H9 (cell line): ENCODE results near the gene ROBO1. TPM values are rescaled to one million over a fixed set of nuclear protein-coding genes. Genes with fewer than 3 reads are reported as not detected.
A peak's percentile ranks its signal among the peaks of the same experiment; 100 is the strongest.

Experiments
- DNase-seq: peaks from one replicate; pipeline ENCODE4 v3.0.0-alpha.2; 2017
- H2AFZ ChIP-seq: one replicate; pipeline ENCODE4 v1.6.1; 2013; ENCODE audit warnings: mild to moderate bottlenecking, low read length, control low read depth, moderate library complexity
- H2AK5ac ChIP-seq: 2 replicates; pipeline ENCODE4 v1.6.1; 2013; ENCODE audit warnings: low read length, control low read depth, mixed read lengths; ENCODE audit not compliant: insufficient read length
- H2BK120ac ChIP-seq: one replicate; pipeline ENCODE4 v1.6.1; 2013; ENCODE audit warnings: low read depth, mild to moderate bottlenecking, low read length, control low read depth, inconsistent platforms; ENCODE audit not compliant: poor library complexity, severe bottlenecking
- H2BK12ac ChIP-seq: 2 replicates; pipeline ENCODE4 v1.6.1; 2013; ENCODE audit warnings: low read length, control low read depth, mixed read lengths, low read depth; ENCODE audit not compliant: insufficient read length
- H2BK15ac ChIP-seq: 2 replicates; pipeline ENCODE4 v1.6.1; 2013; ENCODE audit warnings: low read depth, low read length, control low read depth
- H2BK20ac ChIP-seq: one replicate; pipeline ENCODE4 v1.6.1; 2013; ENCODE audit warnings: low read depth, mild to moderate bottlenecking, low read length, control low read depth, inconsistent platforms; ENCODE audit not compliant: poor library complexity, severe bottlenecking
- H2BK5ac ChIP-seq: 2 replicates; pipeline ENCODE4 v1.6.1; 2013; ENCODE audit warnings: low read length, control low read depth, mixed read lengths; ENCODE audit not compliant: insufficient read length
- H3K14ac ChIP-seq: 2 replicates; pipeline ENCODE4 v1.6.1; 2013; ENCODE audit warnings: low read length, control low read depth; ENCODE audit not compliant: insufficient read depth
- H3K18ac ChIP-seq: 2 replicates; pipeline ENCODE4 v1.6.1; 2013; ENCODE audit warnings: low read depth, mild to moderate bottlenecking, mixed read lengths, low read length, control low read depth; ENCODE audit not compliant: insufficient read length
- H3K23ac ChIP-seq: 2 replicates; pipeline ENCODE4 v1.6.1; 2013; ENCODE audit warnings: low read length, control low read depth, mixed read lengths, low read depth; ENCODE audit not compliant: insufficient read length
- H3K23me2 ChIP-seq: 2 replicates; pipeline ENCODE4 v1.6.1; 2013; ENCODE audit warnings: low read depth, mild to moderate bottlenecking, mixed read lengths, low read length, control low read depth; ENCODE audit not compliant: insufficient read length, poor library complexity, severe bottlenecking
- H3K27ac ChIP-seq: 2 replicates; pipeline ENCODE4 v1.5.1; 2013; ENCODE audit warnings: low read length, control low read depth, mixed read lengths, low read depth; ENCODE audit not compliant: insufficient read length
- H3K27me3 ChIP-seq: 2 replicates; pipeline ENCODE4 v1.6.1; 2013; ENCODE audit warnings: low read length, control low read depth, inconsistent platforms; ENCODE audit not compliant: insufficient read depth
- H3K4ac ChIP-seq: 2 replicates; pipeline ENCODE4 v1.6.1; 2013; ENCODE audit warnings: low read depth, mild to moderate bottlenecking, control low read depth, inconsistent platforms, low read length, moderate library complexity
- H3K4me1 ChIP-seq: 2 replicates; pipeline ENCODE4 v1.6.1; 2013; ENCODE audit warnings: low read length, control low read depth, inconsistent platforms; ENCODE audit not compliant: insufficient read depth
- H3K4me2 ChIP-seq: 2 replicates; pipeline ENCODE4 v1.6.1; 2013; ENCODE audit warnings: low read length, control low read depth, mixed read lengths; ENCODE audit not compliant: insufficient read length, insufficient read depth
- H3K56ac ChIP-seq: 2 replicates; pipeline ENCODE4 v1.6.1; 2013; ENCODE audit warnings: low read depth, mild to moderate bottlenecking, mixed read lengths, low read length, control low read depth; ENCODE audit not compliant: insufficient read length
- H3K79me1 ChIP-seq: 2 replicates; pipeline ENCODE4 v1.6.1; 2013; ENCODE audit warnings: low read depth, mild to moderate bottlenecking, moderate library complexity, low read length, control low read depth, inconsistent platforms; ENCODE audit not compliant: insufficient read depth, poor library complexity, severe bottlenecking
- H3K79me2 ChIP-seq: 2 replicates; pipeline ENCODE4 v1.6.1; 2013; ENCODE audit warnings: low read length, control low read depth, inconsistent platforms; ENCODE audit not compliant: insufficient read depth
- H3K9ac ChIP-seq: 2 replicates; pipeline ENCODE4 v1.6.1; 2013; ENCODE audit warnings: low read length, control low read depth, mixed read lengths; ENCODE audit not compliant: insufficient read length; ENCODE audit errors: extremely low read depth
- H3K9me3 ChIP-seq: one replicate; pipeline ENCODE4 v1.6.1; 2013; ENCODE audit warnings: low read depth, low read length, inconsistent platforms; ENCODE audit not compliant: control insufficient read depth
- H3T11ph ChIP-seq: one replicate; pipeline ENCODE4 v1.6.1; 2013; ENCODE audit warnings: mild to moderate bottlenecking, low read length, control low read depth, inconsistent platforms
- H4K20me1 ChIP-seq: one replicate; pipeline ENCODE4 v1.6.1; 2013; ENCODE audit not compliant: control insufficient read depth, insufficient read length, insufficient read depth
- H4K5ac ChIP-seq: 2 replicates; pipeline ENCODE4 v1.6.1; 2013; ENCODE audit warnings: low read depth, mild to moderate bottlenecking, mixed read lengths, low read length, control low read depth; ENCODE audit not compliant: insufficient read length
- H4K8ac ChIP-seq: replicated peaks from 2 replicates; pipeline ENCODE4 v1.6.1; 2013; ENCODE audit warnings: low read length, control low read depth, mixed read lengths, low read depth; ENCODE audit not compliant: insufficient read length
- H4K91ac ChIP-seq: 2 replicates; pipeline ENCODE4 v1.6.1; 2013; ENCODE audit warnings: low read depth, mild to moderate bottlenecking, moderate library complexity, mixed read lengths, low read length, control low read depth; ENCODE audit not compliant: insufficient read length
- H3K27ac Mint-ChIP-seq, 3 experiments: 2 replicates in 2 of 3; 3 replicates in 1 of 3; pipeline ENCODE4 v1.8.0; 2020 to 2021; ENCODE audit warnings: mixed read lengths in 3 of 3, mild to moderate bottlenecking in 1 of 3, moderate library complexity in 1 of 3
- H3K27me3 Mint-ChIP-seq: 2 replicates; pipeline ENCODE4 v1.8.0; 2021; ENCODE audit warnings: low read depth, mild to moderate bottlenecking, moderate library complexity, mixed read lengths
- H3K36me3 Mint-ChIP-seq, 3 experiments: 2 replicates in 2 of 3; 3 replicates in 1 of 3; pipeline ENCODE4 v1.8.0; 2020 to 2021; ENCODE audit warnings: low read depth in 3 of 3, mixed read lengths in 3 of 3; ENCODE audit not compliant: insufficient read depth in 1 of 3
- H3K4me1 Mint-ChIP-seq, 2 experiments: 2 replicates each; pipeline ENCODE4 v1.8.0; 2020; ENCODE audit warnings: mixed read lengths in 2 of 2
- H3K4me3 Mint-ChIP-seq, 2 experiments: 2 replicates in 1 of 2; 3 replicates in 1 of 2; pipeline ENCODE4 v1.8.0; 2020 to 2021; ENCODE audit warnings: mild to moderate bottlenecking in 2 of 2, mixed read lengths in 2 of 2, moderate library complexity in 1 of 2
- H3K9me3 Mint-ChIP-seq, 2 experiments: 2 replicates in 1 of 2; 3 replicates in 1 of 2; pipeline ENCODE4 v1.8.0; 2020; ENCODE audit warnings: mild to moderate bottlenecking in 2 of 2, mixed read lengths in 2 of 2, moderate library complexity in 1 of 2
- CTCF ChIP-seq: fragments of 200-600 bp; sonication (generic); conservative IDR thresholded peaks from 3 replicates; pipeline ENCODE4 v1.8.0; 2021; ENCODE audit warnings: antibody characterized with exemption, mild to moderate bottlenecking
- WGBS: extraction: QIAGEN DNeasy Blood & Tissue Kit; methylation state at CpG from one replicate; pipeline ENCODE4 v1.1.7; 2013; ENCODE audit warnings: missing lambda C conversion rate, low lambda C conversion rate, mixed read lengths; ENCODE audit not compliant: insufficient read length; ENCODE audit errors: extremely low coverage; 5-methylcytosine and 5-hydroxymethylcytosine counted together
- total RNA-seq: library from RNA; stranded (reverse); gene quantifications from 2 replicates; pipeline ENCODE4 v1.2.1, GENCODE V29; 2021

ROBO1 gene
- total RNA-seq, 1 experiment from 2014 or later: 62.7 TPM

- no peak overlapping the region for H4K91ac ChIP-seq
- no peaks in the 10 kb centered on the region for H3K79me1 ChIP-seq
- H3K4ac ChIP-seq: no peak overlapping the region
- H3K23ac ChIP-seq: no peak overlapping the region
- no CpG with 5 or more reads among the region's 1 CpG for WGBS
- no peak for TF ChIP-seq CTCF
- no peak overlapping the region for H3K9ac ChIP-seq
- peak overlapping the region; percentile 21 for H3K4me2 ChIP-seq
- H4K20me1 ChIP-seq: no peaks in the 10 kb centered on the region
- peak overlapping the region; percentile 72 for H2BK120ac ChIP-seq
- no peaks in the 10 kb centered on the region for H3K27me3 ChIP-seq
- H3K36me3 Mint-ChIP-seq: peaks cover 4 to 9% (median 5%) of the 10 kb centered on the region in 3 experiments; a peak in 6 of 7 replicates
- H2BK5ac ChIP-seq: no peak overlapping the region
- no peak overlapping the region for H3T11ph ChIP-seq
- no peak overlapping the region for H2BK20ac ChIP-seq
- H3K4me1 ChIP-seq: no peaks in the 10 kb centered on the region
- peaks cover 17 to 20% of the 10 kb centered on the region in 2 experiments for H3K4me1 Mint-ChIP-seq
- no peak overlapping the region for H2AFZ ChIP-seq
- DNase-seq: no peak
- no peak overlapping the region for H3K4me3 Mint-ChIP-seq
- no peak overlapping the region for H2AK5ac ChIP-seq
- H3K14ac ChIP-seq: no peak overlapping the region
- H4K8ac ChIP-seq: no peak overlapping the region
- peak overlapping the region; percentile 97 to 98 (median 98) for H3K27ac Mint-ChIP-seq
- H2BK12ac ChIP-seq: no peak overlapping the region
- no peak overlapping the region for H2BK15ac ChIP-seq
- peak overlapping the region; percentile 68 for H3K27ac ChIP-seq
- H3K9me3 Mint-ChIP-seq: peaks cover 7 to 11% of the 10 kb centered on the region in 2 experiments; a peak in 4 of 5 replicates
- no peaks in the 10 kb centered on the region for H3K23me2 ChIP-seq
- no peak overlapping the region for H4K5ac ChIP-seq
- H3K18ac ChIP-seq: no peak overlapping the region
- no peaks in the 10 kb centered on the region for H3K9me3 ChIP-seq
- no peaks in the 10 kb centered on the region for H3K79me2 ChIP-seq
- H3K56ac ChIP-seq: no peak overlapping the region
- no peaks in the 10 kb centered on the region for H3K27me3 Mint-ChIP-seq
These were observed 522.3 kb downstream of the ROBO1 start for GRCh38 chr3:79245284-79246138.
